Measurements from ENCODE around the gene MYLK. TPM values are rescaled to one million over a fixed set of nuclear protein-coding genes. Genes with fewer than 3 reads are reported as not detected.
A peak's percentile ranks its signal among the peaks of the same experiment; 100 is the strongest.

The MYLK gene
- total RNA-seq, 4 donors from 2014 or later: 10.7 to 320 (median 42.0) TPM

- WGBS, 2 donors: 75 to 80% methylated on average over 9 to 10 of the region's 14 CpGs
- DNase-seq: no peak
- Histone ChIP-seq H3K36me3 (peaks cover 0 to 38% (median 0%) of the 10 kb centered on the region in 3 donors), H3K27me3 (no peaks in the 10 kb centered on the region), H3K4me3 (no peak overlapping the region), H3K4me1 (peaks cover 0 to 58% (median 8%) of the 10 kb centered on the region in 3 donors), H3K27ac (peak overlapping the region in 3 of 4 donors; percentile 37 to 75 (median 68)), H3K9me3 (no peaks in the 10 kb centered on the region)
- TF ChIP-seq POLR2A (IDR thresholded peaks at IDR 0.05) (no peak), CTCF (IDR thresholded peaks at IDR 0.05) (no peak)
- intact Hi-C loops (cut with DNase I): no loop called here
Observed at GRCh38 chr3:123638936-123639689, 245.0 kb downstream of the MYLK start.

GRCh38 chr3:123637841-123638240 is 246.3 kb downstream of the MYLK start:
- TF ChIP-seq CTCF (IDR thresholded peaks at IDR 0.05) (no peak), POLR2A (IDR thresholded peaks at IDR 0.05) (no peak)
- Histone ChIP-seq H3K4me3 (no peak overlapping the region), H3K36me3 (peaks cover 0 to 38% (median 0%) of the 10 kb centered on the region in 3 donors), H3K9me3 (no peaks in the 10 kb centered on the region), H3K4me1 (peaks cover 2 to 68% (median 8%) of the 10 kb centered on the region in 3 donors), H3K27me3 (no peaks in the 10 kb centered on the region), H3K27ac (peak overlapping the region in 3 of 4 donors; percentile 0 to 75 (median 68))
- intact Hi-C loops (cut with DNase I): no loop called here
- 100% methylated on average over 4 of the region's 5 CpGs; no CpG with 5 or more reads in 1 of the 2 donors for WGBS, 2 donors
- no peak for DNase-seq

GRCh38 chr3:123637131-123637530 is 247.0 kb downstream of the MYLK start:
- peaks cover 0 to 38% (median 0%) of the 10 kb centered on the region in 3 donors for H3K36me3 ChIP-seq
- H3K27ac ChIP-seq: peak overlapping the region in 2 of 4 donors; percentile 68 to 75

GRCh38 chr3:123636431-123636841 is 247.7 kb downstream of the MYLK start:
- DNase-seq: no peak
- WGBS, 2 donors: 94 to 100% methylated on average over 3 of the region's 8 CpGs
- Histone ChIP-seq H3K9me3 (no peaks in the 10 kb centered on the region), H3K4me1 (peaks cover 12 to 66% (median 12%) of the 10 kb centered on the region in 3 donors), H3K4me3 (no peak overlapping the region), H3K27me3 (no peaks in the 10 kb centered on the region), H3K27ac (peak overlapping the region in 3 of 4 donors; percentile 18 to 75 (median 68)), H3K36me3 (peaks cover 0 to 38% (median 0%) of the 10 kb centered on the region in 3 donors)
- no peak for TF ChIP-seq CTCF (IDR thresholded peaks at IDR 0.05)
- no peak for TF ChIP-seq POLR2A (IDR thresholded peaks at IDR 0.05)
- intact Hi-C loops (cut with DNase I): no loop called here

More at GRCh38 chr3:123637131-123637530, 247.0 kb downstream of the MYLK start:
- peaks cover 9 to 68% (median 9%) of the 10 kb centered on the region in 3 donors for H3K4me1 ChIP-seq
- no peak for DNase-seq
- H3K9me3 ChIP-seq: no peaks in the 10 kb centered on the region
- H3K27me3 ChIP-seq: no peaks in the 10 kb centered on the region
- WGBS, 2 donors: 80 to 84% methylated on average over 6 to 7 of the region's 7 CpGs
- intact Hi-C loops (cut with DNase I): no loop called here
- H3K4me3 ChIP-seq: no peak overlapping the region
- no peak for TF ChIP-seq CTCF (IDR thresholded peaks at IDR 0.05)

- no peak for TF ChIP-seq POLR2A (IDR thresholded peaks at IDR 0.05)
- no peak for TF ChIP-seq CTCF (IDR thresholded peaks at IDR 0.05)
- intact Hi-C loops (cut with DNase I): no loop called here
- H3K27ac ChIP-seq: peak overlapping the region in 3 of 4 donors; percentile 68 to 75 (median 74)
- H3K27me3 ChIP-seq: no peaks in the 10 kb centered on the region
- H3K4me1 ChIP-seq: peaks cover 12 to 65% (median 12%) of the 10 kb centered on the region in 3 donors
- H3K4me3 ChIP-seq: no peak overlapping the region
- WGBS, 2 donors: 27 to 31% methylated on average over 4 of the region's 4 CpGs
- no peak for DNase-seq
- peaks cover 0 to 38% (median 0%) of the 10 kb centered on the region in 3 donors for H3K36me3 ChIP-seq
- H3K9me3 ChIP-seq: no peaks in the 10 kb centered on the region
Observed at GRCh38 chr3:123635717-123636116, 248.4 kb downstream of the MYLK start.
